Inflammatory macrophage treated with lipopolysaccharide for 1 hour (primary cell): ENCODE results near the gene CTDP1.
A peak's percentile ranks its signal among the peaks of the same experiment; 100 is the strongest.

ENCODE experiments used
- DNase-seq, 2 donors: peaks; one replicate each; pipeline ENCODE4 v3.0.0-alpha.2; 2020 to 2022

CTDP1 gene

GRCh38 chr18:79679552-79680099, at the start of gene CTDP1:
TSS of gene CTDP1 (plus strand) at chr18:79679803. CDS start at chr18:79679948, 145 bp downstream.
- DNase-seq = peak; percentile 91 to 92

- no peak for DNase-seq
Measured at GRCh38 chr18:79630281-79631095, 49.1 kb upstream of the CTDP1 start.

GRCh38 chr18:79631096-79631507, 48.5 kb upstream of the CTDP1 start:
- no peak for DNase-seq

- no peak for DNase-seq
Measured at GRCh38 chr18:79631761-79632446, 47.7 kb upstream of the CTDP1 start.

GRCh38 chr18:79632765-79633164, 46.8 kb upstream of the CTDP1 start:
- DNase-seq = no peak

- DNase-seq = no peak
Measured at GRCh38 chr18:79634186-79634585, 45.4 kb upstream of the CTDP1 start.

GRCh38 chr18:79634593-79635426, 44.8 kb upstream of the CTDP1 start:
- DNase-seq = no peak

GRCh38 chr18:79635427-79635726, 44.2 kb upstream of the CTDP1 start:
- DNase-seq = no peak

- no peak for DNase-seq
Measured at GRCh38 chr18:79637181-79637920, 42.3 kb upstream of the CTDP1 start.

GRCh38 chr18:79637921-79638909, 41.4 kb upstream of the CTDP1 start:
- DNase-seq = no peak

GRCh38 chr18:79639072-79639829, 40.4 kb upstream of the CTDP1 start:
- DNase-seq = no peak

- DNase-seq = no peak
Measured at GRCh38 chr18:79640064-79640672, 39.4 kb upstream of the CTDP1 start.

- no peak for DNase-seq
Measured at GRCh38 chr18:79640875-79641274, 38.7 kb upstream of the CTDP1 start.

- peak in 1 of 2 donors; percentile 37 for DNase-seq
Measured at GRCh38 chr18:79641722-79642497, 37.7 kb upstream of the CTDP1 start.

GRCh38 chr18:79642626-79643025, 37.0 kb upstream of the CTDP1 start:
- peak; percentile 96 to 98 for DNase-seq

GRCh38 chr18:79643054-79643984, 36.3 kb upstream of the CTDP1 start:
- DNase-seq = peak; percentile 90 to 96

- DNase-seq = peak; percentile 29 to 57
Measured at GRCh38 chr18:79644006-79644665, 35.5 kb upstream of the CTDP1 start.
